Stimulated activated CD8-positive, alpha-beta memory T cell treated with anti-CD3 and anti-CD28 coated beads, Interleukin-7, amount 100 ng/mL, for 4 hours (primary cell): ENCODE measurements around the gene RERE.
"Not testable (repeated sequence)": the region's sequence is repeated elsewhere in the genome, so short reads cannot be mapped to it uniquely, and the experiment has no call there.

ENCODE experiments used
- DNase-seq, 2 donors: peaks; one replicate each; pipeline ENCODE4 v3.0.0-alpha.2; 2020; ENCODE audit warnings: low read depth in 2 of 2

RERE gene

DNA sequence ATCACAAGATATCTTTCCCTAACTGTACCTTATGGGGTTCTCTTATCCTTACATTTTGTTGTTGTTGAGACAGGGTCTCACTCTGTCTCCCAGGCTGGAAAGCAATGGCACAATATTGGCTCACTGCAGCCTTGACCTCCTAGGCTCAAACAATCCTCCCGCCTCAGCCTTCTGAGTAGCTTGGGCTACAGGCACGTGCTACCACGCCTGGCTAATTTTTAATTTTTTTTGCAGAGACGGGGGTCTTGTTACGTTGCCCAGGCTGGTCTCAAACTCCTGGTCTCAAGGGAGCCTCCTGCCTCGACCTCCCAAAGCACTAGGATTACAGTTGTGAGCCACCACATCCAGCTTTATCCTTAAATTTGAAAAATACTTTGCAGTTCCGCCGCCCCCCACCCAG lies 10.4 kb downstream of the RERE start:
- no peak for DNase-seq

DNA sequence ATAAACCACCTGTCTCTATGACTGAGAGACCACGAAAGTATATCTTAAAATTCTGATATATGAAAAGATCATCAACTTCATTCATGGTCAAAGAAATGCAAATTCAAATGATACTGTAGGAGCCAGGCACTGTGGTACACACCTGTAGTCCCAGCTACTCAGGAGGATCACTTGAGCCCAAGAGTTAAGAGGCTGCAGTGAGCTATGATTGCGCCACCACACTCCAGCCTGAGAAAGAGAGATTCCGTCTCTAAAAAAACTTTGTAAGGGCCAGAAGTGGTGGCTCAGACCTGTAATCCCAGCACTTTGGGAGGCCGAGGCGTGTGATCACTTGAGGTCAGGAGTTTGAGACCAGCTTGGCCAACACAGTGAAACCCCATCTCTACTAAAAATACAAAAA lies 17.0 kb downstream of the RERE start:
- no peak for DNase-seq

GRCh38 chr1:8797216-8797615 lies 20.2 kb downstream of the RERE start:
- no peak for DNase-seq

GRCh38 chr1:8796812-8797211 lies 20.6 kb downstream of the RERE start:
- no peak for DNase-seq

DNA sequence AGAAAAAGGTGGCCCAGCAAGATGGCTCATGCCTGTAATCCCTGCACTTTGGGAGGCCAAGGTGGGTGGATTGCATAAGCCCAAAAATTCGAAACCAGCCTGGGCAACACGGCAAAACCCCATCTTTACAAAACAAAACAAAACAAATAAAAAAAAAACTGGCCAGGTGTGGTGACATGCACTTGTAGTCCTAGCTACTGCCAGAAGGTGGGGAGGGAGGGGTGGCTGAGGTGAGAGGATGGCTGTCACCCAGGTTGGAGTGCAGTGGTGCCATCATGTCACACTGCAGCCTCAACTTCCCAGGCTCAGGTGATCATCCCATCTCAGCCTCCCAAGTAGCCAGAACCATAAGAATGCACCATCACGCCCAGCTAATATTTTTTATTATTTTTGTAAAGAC lies 22.8 kb downstream of the RERE start:
- no peak for DNase-seq

- DNase-seq: no peak
These were observed 25.6 kb downstream of the RERE start for GRCh38 chr1:8791819-8792218.

DNA sequence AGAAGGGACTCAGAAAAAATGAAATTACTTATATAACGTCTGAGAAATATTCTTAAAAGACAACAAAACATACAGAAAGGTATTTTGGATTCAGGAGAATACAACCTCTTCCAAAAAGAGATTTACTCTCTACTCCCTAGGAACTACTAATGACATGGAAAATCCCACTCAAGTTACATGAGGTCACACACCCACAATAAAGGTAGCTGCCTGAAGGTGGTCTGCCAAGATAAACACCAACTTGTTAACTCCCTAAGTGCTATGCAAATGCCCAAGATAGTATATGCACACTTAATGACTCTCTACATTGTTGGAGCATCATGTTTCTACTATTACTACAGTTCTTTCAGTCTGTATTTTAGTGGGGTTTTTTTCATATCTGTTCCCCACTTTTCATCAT lies 26.5 kb downstream of the RERE start:
- DNase-seq: no peak

GRCh38 chr1:8790478-8790877 lies 27.0 kb downstream of the RERE start:
- DNase-seq: no peak

DNA sequence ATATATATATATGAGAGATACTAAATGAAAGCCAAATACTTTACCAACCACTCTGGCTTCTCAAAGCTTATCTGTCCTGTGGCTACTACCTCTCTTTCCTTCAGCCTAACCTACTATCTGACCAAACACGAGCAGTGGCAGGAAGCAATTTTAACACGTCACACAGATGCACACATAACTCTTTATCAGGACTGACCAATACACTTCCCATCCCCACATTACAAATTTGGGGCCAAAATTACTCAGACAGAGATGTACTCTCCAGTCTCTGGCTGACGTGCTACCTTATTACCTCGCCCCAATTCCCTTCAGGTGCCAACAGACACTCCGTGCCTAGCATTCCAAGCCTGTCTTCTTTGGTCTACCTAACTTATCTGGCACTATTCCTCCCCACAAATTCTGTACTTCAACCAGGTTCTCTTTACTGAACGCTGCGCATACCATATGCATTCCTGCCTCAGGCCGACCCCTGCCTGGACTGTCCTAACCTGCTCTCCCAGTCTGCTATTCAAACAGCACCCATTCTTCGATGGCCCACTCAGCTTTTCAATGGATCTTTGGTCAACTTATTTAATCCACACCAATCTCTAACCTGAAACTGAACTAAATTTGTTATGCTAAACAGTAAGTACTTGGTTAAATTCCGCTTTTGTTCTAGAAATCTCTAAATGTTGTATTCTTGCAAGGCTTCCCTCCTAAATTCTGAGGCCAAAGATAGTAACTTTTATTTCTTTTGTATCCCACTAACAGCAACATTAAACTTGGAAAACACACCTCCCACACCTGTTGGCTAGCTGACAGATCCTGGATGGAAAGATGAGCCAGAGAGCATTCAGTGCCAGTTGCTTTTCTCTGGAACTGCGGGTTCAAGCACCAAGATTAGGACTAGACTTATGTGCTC lies 27.9 kb downstream of the RERE start:
- no peak for DNase-seq

DNA sequence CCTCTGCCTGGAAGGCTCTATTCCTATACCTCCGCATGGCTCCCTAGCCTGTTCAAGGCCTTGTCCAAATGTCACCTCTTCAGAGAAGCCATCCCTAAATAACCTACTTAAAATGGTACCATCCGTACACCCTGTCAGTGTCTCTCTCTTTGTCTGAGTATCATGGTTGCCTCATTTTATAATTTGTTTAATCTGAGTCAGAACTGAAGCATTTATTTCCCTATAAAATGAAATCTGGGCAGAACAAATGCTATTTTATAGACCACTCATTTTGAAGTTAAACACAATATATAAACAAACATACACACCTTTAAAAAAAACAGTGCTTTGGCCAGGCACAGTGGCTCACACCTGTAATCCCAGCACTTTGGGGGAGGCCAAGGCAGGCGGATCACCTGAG lies 30.2 kb downstream of the RERE start:
- DNase-seq: no peak

DNA sequence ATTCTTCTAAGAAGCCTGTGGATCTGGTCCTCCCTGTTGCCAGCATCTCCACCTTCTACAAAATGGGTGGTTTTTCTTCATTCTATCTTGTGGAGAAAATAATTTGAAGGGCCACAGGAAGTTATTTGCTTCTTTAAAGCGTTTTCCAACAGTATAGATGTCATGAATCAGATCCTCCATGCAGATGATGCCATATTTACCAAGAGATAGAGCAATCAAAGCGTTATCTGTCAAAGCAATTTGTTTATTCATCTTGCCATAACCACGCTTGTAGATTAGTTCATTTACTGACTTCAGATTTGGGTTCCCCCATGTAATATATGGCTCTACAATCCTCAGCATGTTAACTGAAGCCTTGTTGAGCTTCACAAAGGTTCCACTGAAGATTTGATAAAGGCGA lies 31.2 kb downstream of the RERE start:
- not testable (repeated sequence) for DNase-seq

DNA sequence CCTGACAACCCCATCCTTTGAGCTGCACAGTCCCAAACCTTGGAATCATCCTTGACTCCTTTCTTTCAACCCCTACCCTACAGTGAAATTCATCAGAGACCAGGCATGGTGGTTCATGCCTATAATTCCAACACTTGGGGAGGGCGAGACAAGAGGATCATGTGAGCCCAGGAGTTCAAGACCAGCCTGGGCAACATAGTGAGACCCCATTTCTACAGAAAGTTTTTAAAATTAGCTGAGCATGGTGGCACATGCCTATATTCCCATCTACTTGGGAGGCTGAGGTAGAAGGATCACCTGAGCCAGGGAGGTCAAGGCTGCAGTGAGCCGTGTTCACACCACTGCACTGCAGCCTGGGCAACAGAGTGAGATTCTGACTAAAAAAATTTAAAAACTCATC lies 34.5 kb downstream of the RERE start:
- no peak for DNase-seq

GRCh38 chr1:8782001-8782620 lies 35.3 kb downstream of the RERE start:
- no peak for DNase-seq

DNA sequence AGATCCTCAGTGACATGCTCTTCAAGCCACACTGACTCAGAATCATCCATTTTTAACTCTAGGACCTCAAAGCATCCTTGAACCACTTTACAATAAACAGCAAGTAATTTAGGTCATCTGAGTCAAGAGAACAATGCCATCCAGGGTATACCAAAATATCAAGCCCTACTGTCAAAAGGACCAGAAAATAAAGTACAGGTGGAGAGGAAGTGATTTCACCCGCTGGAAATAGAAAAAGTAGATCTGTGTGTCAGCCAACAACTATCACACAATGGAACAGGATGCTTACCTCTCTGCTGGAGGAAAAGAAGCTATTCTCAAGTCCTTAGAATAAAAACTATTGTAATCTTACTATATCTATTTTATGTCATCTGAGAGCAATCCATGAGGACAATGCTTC lies 37.0 kb downstream of the RERE start:
- no peak for DNase-seq

- no peak for DNase-seq
These were observed 39.6 kb downstream of the RERE start for GRCh38 chr1:8777867-8778266.

DNA sequence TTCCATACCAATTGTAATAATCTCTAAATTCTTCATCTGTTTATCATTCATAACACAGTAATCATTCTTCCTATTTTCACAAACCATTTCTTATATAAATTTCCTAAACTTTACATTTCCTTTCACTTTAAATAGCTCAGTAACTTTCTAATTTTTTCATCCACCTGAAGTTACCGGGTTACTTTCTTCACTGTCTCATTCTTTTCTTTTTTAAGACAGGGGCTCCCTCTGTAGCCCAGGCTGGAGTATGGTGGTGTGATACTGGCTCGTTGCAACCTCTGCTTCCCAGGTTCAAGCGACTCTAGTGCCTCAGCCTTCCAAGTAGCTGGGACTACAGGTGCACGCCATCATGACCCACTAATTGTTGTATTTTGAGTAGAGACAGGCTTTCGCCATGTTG lies 41.3 kb downstream of the RERE start:
- DNase-seq: no peak

DNA sequence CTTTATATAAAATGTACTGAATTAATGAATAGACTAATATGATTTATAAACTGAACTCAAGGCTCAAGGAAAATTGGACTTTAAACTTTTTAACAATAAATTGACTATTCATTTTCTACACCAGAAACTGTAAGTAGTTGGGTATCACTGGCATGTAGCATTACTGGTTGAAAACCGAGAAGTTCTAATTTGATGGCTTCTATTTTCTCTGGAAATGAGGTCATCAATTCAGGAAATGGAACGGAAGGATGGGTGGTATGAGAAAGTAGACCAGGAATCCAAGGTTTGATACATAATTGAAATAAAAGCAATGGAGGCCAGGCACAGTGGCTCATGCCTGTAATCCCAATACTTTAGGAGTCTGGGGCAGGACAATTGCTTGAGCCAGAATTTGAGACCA lies 50.4 kb downstream of the RERE start:
- no peak for DNase-seq

GRCh38 chr1:8765198-8765597 lies 52.2 kb downstream of the RERE start:
- no peak for DNase-seq

DNA sequence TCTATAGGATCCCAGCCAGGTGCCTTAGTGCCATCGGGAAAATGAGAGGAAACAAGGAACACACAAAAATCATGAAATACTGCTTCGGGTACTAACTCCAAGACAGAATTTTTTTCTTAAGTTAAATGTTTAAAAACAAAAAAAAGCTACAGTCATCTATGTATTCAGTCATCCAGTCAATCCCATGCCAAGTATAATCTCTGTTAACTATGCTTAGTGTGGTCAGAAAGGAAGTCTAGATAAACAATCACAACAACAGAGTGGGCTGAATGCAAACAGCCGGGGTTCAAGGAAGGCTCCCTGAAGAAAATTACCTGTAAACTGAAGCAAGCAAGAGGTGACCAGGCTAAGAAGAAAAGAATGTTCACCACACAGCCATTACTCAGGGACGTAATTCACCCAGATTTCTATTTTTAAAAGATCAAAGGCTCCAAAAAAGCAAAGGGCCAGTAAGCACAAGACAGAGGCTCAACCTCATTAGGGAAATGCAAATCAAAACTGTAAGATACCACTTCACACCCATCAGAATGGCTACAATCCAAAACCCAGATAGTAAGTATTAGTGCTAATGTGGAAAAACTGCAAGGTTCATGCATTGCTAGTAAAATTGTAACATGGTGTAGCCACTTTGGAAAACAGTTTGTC lies 53.0 kb downstream of the RERE start:
- no peak for DNase-seq

DNA sequence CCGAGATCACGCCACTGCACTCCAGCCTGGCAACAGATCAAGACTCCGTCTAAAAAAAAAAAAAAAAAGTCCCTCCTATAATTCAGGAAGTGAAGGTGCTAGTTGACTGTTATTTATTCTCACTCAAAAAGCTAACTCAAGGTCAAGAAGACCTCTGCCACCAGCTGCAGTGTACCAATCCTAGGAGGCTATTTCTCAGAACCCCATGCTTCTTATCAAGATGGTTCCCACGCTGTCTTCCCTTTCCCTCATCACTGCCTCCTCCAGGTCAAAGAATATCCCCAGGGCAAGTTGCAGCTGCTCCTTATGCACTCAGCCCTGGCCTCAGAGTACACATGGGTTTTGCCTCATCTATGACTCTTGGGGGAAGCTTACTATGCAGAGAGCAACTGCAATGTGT lies 53.6 kb downstream of the RERE start:
- no peak for DNase-seq

- DNase-seq: no peak
These were observed 62.4 kb downstream of the RERE start for GRCh38 chr1:8754993-8755392.

GRCh38 chr1:8754247-8754650 lies 63.2 kb downstream of the RERE start:
- no peak for DNase-seq

DNA sequence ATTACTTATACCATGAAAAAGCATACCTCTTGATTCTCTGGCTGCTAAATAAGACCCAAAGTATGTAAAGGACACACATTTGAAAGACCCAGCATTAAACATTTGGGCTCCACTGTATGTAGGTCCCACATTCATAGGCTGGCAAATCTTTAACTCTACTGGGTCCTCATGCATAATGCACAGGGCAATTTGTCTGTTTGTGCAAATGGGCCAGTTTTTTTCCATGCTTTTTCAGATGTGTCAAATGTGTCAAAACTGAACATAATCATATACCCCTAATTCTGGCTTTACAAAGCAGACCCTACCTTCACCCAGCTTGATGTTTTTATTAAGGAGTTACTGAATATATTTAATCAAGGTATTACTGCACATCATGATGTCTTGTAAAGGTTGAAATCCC lies 63.7 kb downstream of the RERE start:
- DNase-seq: no peak
